GM23248 (cell line): ENCODE results near the gene LSM5. TPM values are rescaled to one million over a fixed set of nuclear protein-coding genes. Genes with fewer than 3 reads are reported as not detected.
"Not testable (repeated sequence)": the region's sequence is repeated elsewhere in the genome, so short reads cannot be mapped to it uniquely, and the experiment has no call there.

ENCODE experiments used
- DNase-seq: peaks from one replicate; pipeline ENCODE4 v3.0.0-alpha.2; 2015
- H2AFZ ChIP-seq: fragments of 200-600 bp; sonication (generic); 2 replicates; pipeline ENCODE4 v1.6.1; 2016; ENCODE audit warnings: antibody characterized with exemption
- H3F3A ChIP-seq: fragments of 200-600 bp; sonication (generic); 2 replicates; pipeline ENCODE4 v1.6.1; 2016; ENCODE audit warnings: mild to moderate bottlenecking, antibody characterized with exemption, mixed run types; ENCODE audit not compliant: insufficient read depth
- H3K27ac ChIP-seq: fragments of 200-600 bp; sonication (generic); 2 replicates; pipeline ENCODE4 v1.5.1; 2016; ENCODE audit warnings: mild to moderate bottlenecking
- H3K27me3 ChIP-seq: fragments of 200-600 bp; sonication (generic); replicated peaks from 2 replicates; pipeline ENCODE4 v1.6.1; 2016; ENCODE audit warnings: mild to moderate bottlenecking; ENCODE audit not compliant: insufficient read depth
- H3K36me3 ChIP-seq: fragments of 200-600 bp; sonication (generic); 2 replicates; pipeline ENCODE4 v1.6.1; 2016; ENCODE audit warnings: low read depth, mild to moderate bottlenecking
- H3K4me1 ChIP-seq: fragments of 200-600 bp; sonication (generic); 2 replicates; pipeline ENCODE4 v1.6.1; 2016; ENCODE audit warnings: mild to moderate bottlenecking; ENCODE audit not compliant: insufficient read depth
- H3K4me2 ChIP-seq: fragments of 200-600 bp; sonication (generic); one replicate; pipeline ENCODE4 v1.6.1; 2016; ENCODE audit warnings: mild to moderate bottlenecking; ENCODE audit not compliant: unreplicated experiment
- H3K4me3 ChIP-seq: fragments of 200-600 bp; sonication (generic); 2 replicates; pipeline ENCODE4 v1.5.1; 2016; ENCODE audit warnings: mild to moderate bottlenecking
- H3K79me2 ChIP-seq: fragments of 200-600 bp; sonication (generic); 2 replicates; pipeline ENCODE4 v1.6.1; 2016; ENCODE audit warnings: mild to moderate bottlenecking; ENCODE audit not compliant: insufficient read depth
- H3K9ac ChIP-seq: fragments of 200-600 bp; sonication (generic); 2 replicates; pipeline ENCODE4 v1.6.1; 2016; ENCODE audit warnings: mild to moderate bottlenecking
- H3K9me2 ChIP-seq: fragments of 200-600 bp; sonication (generic); 2 replicates; pipeline ENCODE4 v1.6.1; 2016; ENCODE audit warnings: mixed run types, mild to moderate bottlenecking, moderate library complexity; ENCODE audit not compliant: insufficient read depth
- H3K9me3 ChIP-seq: fragments of 200-600 bp; sonication (generic); one replicate; pipeline ENCODE4 v1.6.1; 2017; ENCODE audit warnings: low read depth
- H4K20me1 ChIP-seq: fragments of 200-600 bp; sonication (generic); 2 replicates; pipeline ENCODE4 v1.6.0; 2016; ENCODE audit not compliant: insufficient read depth
- EZH2 ChIP-seq: fragments of 200-600 bp; sonication (generic); IDR thresholded peaks from 2 replicates; pipeline ENCODE4 v1.6.1; 2018; ENCODE audit warnings: antibody characterized with exemption, mild to moderate bottlenecking; ENCODE audit not compliant: insufficient read depth, poor library complexity, severe bottlenecking
- EZH2phosphoT487 ChIP-seq: fragments of 200-600 bp; sonication (generic); IDR thresholded peaks from 2 replicates; pipeline ENCODE4 v1.6.1; 2018; ENCODE audit warnings: antibody characterized with exemption, moderate library complexity, mild to moderate bottlenecking, low read depth; ENCODE audit not compliant: insufficient read depth
- WGBS, 2 experiments: methylation state at CpG; one replicate each; pipeline ENCODE4 v1.1.6; 2015 to 2017; ENCODE audit warnings: low lambda C conversion rate in 2 of 2, low coverage in 1 of 2; ENCODE audit errors: missing lambda C conversion rate in 2 of 2; 5-methylcytosine and 5-hydroxymethylcytosine counted together
- in situ Hi-C: fragments of 300-500 bp; cut with MboI; formaldehyde crosslinking; loops from 2 replicates; pipeline ENCODE4 v1.15.0; 2020
- polyA plus RNA-seq: library from polyadenylated mRNA; unstranded; fragments of >200 nt; fragmentation: Nextera tagmentation; extraction: Ambion mirVana; gene quantifications from 2 replicates; pipeline ENCODE4 v1.2.1, GENCODE V29; 2016
- total RNA-seq: library from RNA; depleted of rRNA; stranded (reverse); fragments of >200 nt; shearing (Covaris generic); gene quantifications from 2 replicates; pipeline ENCODE4 v1.2.3, GENCODE V29; 2014

The LSM5 gene
- total and polyA plus RNA-seq, 2 experiments from 2014 or later, result 19.7 to 110 TPM

DNA sequence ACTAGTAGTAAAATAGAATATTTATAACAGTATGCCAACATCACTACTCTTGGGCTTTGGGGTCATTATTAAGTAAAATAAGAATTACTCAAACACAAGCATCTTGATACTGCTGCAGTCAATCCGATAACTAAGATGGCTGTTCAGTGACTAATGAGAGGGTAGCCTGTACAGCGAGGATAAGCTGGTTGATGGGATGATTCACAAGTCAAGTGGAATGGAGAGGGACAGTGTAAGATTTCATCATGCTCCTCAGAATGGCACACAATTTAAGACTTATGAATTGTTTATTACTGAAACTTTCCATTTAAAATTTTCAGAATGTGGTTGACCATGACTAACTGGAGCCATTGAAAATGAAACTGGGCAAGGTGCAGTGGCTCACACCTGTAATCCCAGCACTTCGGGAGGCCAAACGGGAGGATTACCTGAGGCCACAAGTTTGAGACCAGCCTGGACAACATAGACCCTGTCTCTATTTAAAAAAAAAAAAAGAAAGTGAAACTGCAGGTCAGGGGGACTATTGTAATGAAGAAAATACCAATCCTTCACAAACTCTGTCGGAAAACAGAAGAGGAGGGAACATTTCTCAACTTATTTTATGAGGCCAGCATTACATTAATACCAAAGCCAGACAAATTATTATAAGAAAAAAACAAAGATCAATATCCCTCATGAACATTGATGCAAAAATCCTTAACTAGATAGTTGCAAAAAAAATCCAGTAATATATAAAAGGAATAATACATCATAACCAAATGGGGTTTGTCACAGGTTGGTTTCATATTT, 16.3 kb upstream of the LSM5 start:
- H3K4me2 ChIP-seq, result peak overlapping the region; percentile 69
- peaks cover 2% of the 10 kb centered on the region for H4K20me1 ChIP-seq
- no peaks in the 10 kb centered on the region for H3K36me3 ChIP-seq
- DNase-seq, result peak; percentile 92
- H3K79me2 ChIP-seq, result peaks cover 98% of the 10 kb centered on the region
- H3K9ac ChIP-seq, result peak overlapping the region; percentile 57
- no peaks in the 10 kb centered on the region for H3K9me2 ChIP-seq
- no peak for TF ChIP-seq EZH2
- no peak for TF ChIP-seq EZH2phosphoT487
- peak overlapping the region; percentile 38; the same call in 1 of the 2 replicates for H2AFZ ChIP-seq
- peak overlapping the region; percentile 86 for H3K27ac ChIP-seq
- WGBS, 2 experiments, result 67 to 69% methylated on average over 5 of the region's 5 CpGs
- H3K27me3 ChIP-seq, result no peaks in the 10 kb centered on the region
- H3K4me1 ChIP-seq, result peaks cover 39% of the 10 kb centered on the region
- no peaks in the 10 kb centered on the region for H3K9me3 ChIP-seq
- in situ Hi-C loops, result no loop called here
- peak overlapping the region; percentile 55 for H3K4me3 ChIP-seq
- peaks cover 29% of the 10 kb centered on the region for H3F3A ChIP-seq

DNA sequence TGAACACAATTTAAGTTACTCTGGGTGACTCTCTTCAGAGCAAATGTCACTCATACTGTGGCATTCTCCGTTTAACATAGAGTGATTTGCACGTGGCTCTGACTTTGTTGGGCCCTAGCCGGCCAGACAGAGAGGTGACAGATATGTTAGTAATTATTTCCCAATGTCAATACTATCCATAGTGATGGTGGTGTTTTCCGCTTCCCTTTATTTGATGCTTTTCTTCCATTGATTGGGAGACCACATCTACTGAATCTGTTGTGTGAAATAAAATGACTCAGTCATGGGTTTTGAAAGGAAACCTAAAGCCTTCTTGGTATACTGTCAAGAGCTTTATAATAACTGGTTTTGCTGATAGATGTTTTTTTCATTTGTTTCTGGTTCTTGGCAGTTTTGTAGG, 12.5 kb upstream of the LSM5 start:
- peak; percentile 25 for DNase-seq
- 48 to 50% methylated on average over 4 of the region's 4 CpGs for WGBS, 2 experiments
- no peak overlapping the region for H3K4me3 ChIP-seq
- H3K27me3 ChIP-seq, result no peaks in the 10 kb centered on the region
- 0 out of 2 replicates have a peak, but pooled peaks cover 5% of the 10 kb centered on the region for H3K36me3 ChIP-seq
- peak overlapping the region; percentile 86; the same call in 1 of the 2 replicates for H3K27ac ChIP-seq
- peaks cover 5% of the 10 kb centered on the region for H4K20me1 ChIP-seq
- H3K4me2 ChIP-seq, result peak overlapping the region; percentile 19
- no peak overlapping the region for H3K9ac ChIP-seq
- peaks cover 39% of the 10 kb centered on the region for H3F3A ChIP-seq
- H3K79me2 ChIP-seq, result peaks cover 93% of the 10 kb centered on the region
- no peak overlapping the region for H2AFZ ChIP-seq
- no peaks in the 10 kb centered on the region for H3K9me3 ChIP-seq
- TF ChIP-seq EZH2phosphoT487 (no peak), EZH2 (no peak)
- peaks cover 49% of the 10 kb centered on the region for H3K4me1 ChIP-seq
- in situ Hi-C loops, result no loop called here
- no peaks in the 10 kb centered on the region for H3K9me2 ChIP-seq

DNA sequence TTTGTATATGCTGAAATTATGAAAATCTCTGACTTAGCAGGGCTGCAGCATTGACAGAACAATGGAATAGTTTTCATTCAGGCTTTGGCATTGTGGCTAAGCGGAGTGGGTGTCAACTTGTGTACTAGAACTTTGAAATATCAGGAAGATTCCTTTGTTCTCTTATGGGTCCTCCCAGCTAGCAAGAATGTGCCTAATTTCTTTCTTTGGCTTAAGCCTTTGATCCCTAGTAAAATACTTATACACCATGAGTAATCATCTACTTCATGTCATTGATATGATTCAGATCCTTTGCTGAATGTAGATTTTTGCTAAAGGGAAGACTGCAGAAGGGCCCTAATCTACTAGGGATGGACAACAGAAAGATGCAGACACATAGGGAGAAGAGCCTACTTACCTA, 11.3 kb upstream of the LSM5 start:
- H4K20me1 ChIP-seq, result peaks cover 5% of the 10 kb centered on the region
- H3F3A ChIP-seq, result peaks cover 30% of the 10 kb centered on the region
- no peaks in the 10 kb centered on the region for H3K9me2 ChIP-seq
- 0 out of 2 replicates have a peak, but pooled peaks cover 5% of the 10 kb centered on the region for H3K36me3 ChIP-seq
- no peak for TF ChIP-seq EZH2
- TF ChIP-seq EZH2phosphoT487, result no peak
- peak overlapping the region; percentile 78 for H3K4me2 ChIP-seq
- no peak overlapping the region for H2AFZ ChIP-seq
- no peaks in the 10 kb centered on the region for H3K9me3 ChIP-seq
- peak overlapping the region; percentile 56 for H3K9ac ChIP-seq
- H3K4me1 ChIP-seq, result peaks cover 41% of the 10 kb centered on the region
- DNase-seq, result peak; percentile 81
- peak overlapping the region; percentile 50 for H3K4me3 ChIP-seq
- in situ Hi-C loops, result no loop called here
- WGBS, 2 experiments, result 5 to 9% methylated on average over 1 of the region's 1 CpG
- H3K27me3 ChIP-seq, result no peaks in the 10 kb centered on the region
- H3K27ac ChIP-seq, result peak overlapping the region; percentile 86
- H3K79me2 ChIP-seq, result peaks cover 93% of the 10 kb centered on the region

DNA sequence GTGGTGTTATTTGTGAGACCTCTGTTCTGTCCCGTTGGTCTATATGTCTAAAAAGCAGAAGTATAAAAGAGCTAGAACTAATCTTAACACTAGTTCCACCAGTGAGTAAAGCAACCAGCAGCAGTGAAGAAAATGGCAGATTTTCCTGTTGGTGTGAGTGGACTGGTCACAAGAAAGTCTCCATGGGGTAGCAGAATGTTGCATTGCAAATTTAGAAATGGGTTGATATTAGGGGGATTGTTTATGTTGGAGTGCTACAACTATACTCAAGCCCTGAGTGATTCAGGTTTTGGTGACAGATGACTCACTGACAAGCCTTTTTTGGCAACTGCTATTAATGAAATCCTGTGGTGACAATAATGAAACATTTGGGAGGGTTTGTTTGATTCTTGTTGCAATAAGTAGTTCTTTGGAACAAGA, 10.8 kb upstream of the LSM5 start:
- WGBS, 2 experiments, result 0 to 8% methylated on average over 1 of the region's 1 CpG
- in situ Hi-C loops, result no loop called here
- TF ChIP-seq EZH2, result no peak
- TF ChIP-seq EZH2phosphoT487, result no peak
- Histone ChIP-seq H3K4me2 (peak overlapping the region; percentile 78), H3K4me3 (peak overlapping the region; percentile 50), H4K20me1 (peaks cover 5% of the 10 kb centered on the region), H3K79me2 (peaks cover 93% of the 10 kb centered on the region), H2AFZ (no peak overlapping the region), H3K9ac (peak overlapping the region; percentile 56), H3F3A (peaks cover 32% of the 10 kb centered on the region), H3K9me3 (no peaks in the 10 kb centered on the region), H3K27ac (peak overlapping the region; percentile 86), H3K36me3 (0 out of 2 replicates have a peak, but pooled peaks cover 5% of the 10 kb centered on the region), H3K4me1 (peaks cover 38% of the 10 kb centered on the region), H3K9me2 (no peaks in the 10 kb centered on the region), H3K27me3 (no peaks in the 10 kb centered on the region)
- DNase-seq, result peak; percentile 83

DNA sequence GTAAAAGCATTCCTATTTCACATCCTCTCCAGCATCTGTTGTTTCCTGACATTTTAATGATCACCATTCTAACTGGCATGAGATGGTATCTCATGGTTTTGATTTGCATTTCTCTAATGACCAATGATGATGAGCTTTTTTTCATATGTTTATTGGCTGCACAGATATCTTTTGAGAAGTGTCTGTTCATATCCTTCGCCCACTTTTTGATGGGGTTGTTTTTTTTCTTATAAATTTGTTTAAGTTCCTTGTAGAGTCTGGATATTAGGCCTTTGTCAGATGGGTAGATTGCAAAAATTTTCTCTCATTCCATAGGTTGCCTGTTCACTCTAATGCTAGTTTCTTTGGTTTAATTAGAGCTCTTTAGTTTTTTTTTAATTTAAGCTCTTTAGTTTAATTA, 10.0 kb upstream of the LSM5 start:
- peaks cover 92% of the 10 kb centered on the region for H3K79me2 ChIP-seq
- H3K36me3 ChIP-seq, H3K9me2 ChIP-seq, H3K4me2 ChIP-seq, H3K9ac ChIP-seq, DNase-seq, H3K4me3 ChIP-seq, H3K27me3 ChIP-seq, H2AFZ ChIP-seq, in situ Hi-C loops, H3K9me3 ChIP-seq, H4K20me1 ChIP-seq: not testable (repeated sequence)
- 93 to 100% methylated on average over 1 of the region's 1 CpG for WGBS, 2 experiments
- H3F3A ChIP-seq, result peaks cover 32% of the 10 kb centered on the region
- peak overlapping the region; percentile 86; the same call in 1 of the 2 replicates for H3K27ac ChIP-seq
- peaks cover 32% of the 10 kb centered on the region for H3K4me1 ChIP-seq

DNA sequence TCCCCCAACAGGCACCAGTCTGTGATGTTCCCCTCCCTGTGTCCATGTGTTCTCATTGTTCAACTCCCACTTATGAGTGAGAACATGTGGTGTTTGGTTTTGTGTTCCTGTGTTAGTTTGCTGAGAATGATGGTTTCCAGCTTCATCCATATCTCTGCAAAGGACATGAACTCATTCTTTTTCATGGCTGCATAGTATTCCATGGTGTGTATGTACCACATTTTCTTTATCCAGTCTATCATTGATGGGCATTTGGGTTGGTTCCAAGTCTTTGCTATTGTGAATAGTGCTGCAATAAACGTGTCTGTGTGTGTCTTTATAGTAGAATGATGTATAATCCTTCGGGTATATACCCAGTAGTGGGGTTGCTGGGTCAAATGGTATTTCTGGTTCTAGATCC, 9.6 kb upstream of the LSM5 start:
- not testable (repeated sequence) for H2AFZ ChIP-seq, H3K27ac ChIP-seq, H3K9ac ChIP-seq, DNase-seq, H3K4me2 ChIP-seq, H4K20me1 ChIP-seq, H3K9me3 ChIP-seq, H3K9me2 ChIP-seq, H3K27me3 ChIP-seq, H3K4me3 ChIP-seq, H3K36me3 ChIP-seq
- 97 to 100% methylated on average over 2 of the region's 2 CpGs for WGBS, 2 experiments
- in situ Hi-C loops, result loop anchor here (25.0 kb wide), 1 partner anchor 737 kb away; no protein-coding TSS in a partner anchor
- peaks cover 89% of the 10 kb centered on the region for H3K79me2 ChIP-seq
- peaks cover 32% of the 10 kb centered on the region for H3F3A ChIP-seq
- peaks cover 33% of the 10 kb centered on the region for H3K4me1 ChIP-seq
